GM21529 (cell line): ENCODE measurements around the gene MED15.

Experiments used
- ATAC-seq: cut with Tn5 transposase; IDR thresholded peaks from one replicate; pipeline ENCODE4 v1.9.1; 2021; ENCODE audit not compliant: unreplicated experiment

The MED15 gene

DNA sequence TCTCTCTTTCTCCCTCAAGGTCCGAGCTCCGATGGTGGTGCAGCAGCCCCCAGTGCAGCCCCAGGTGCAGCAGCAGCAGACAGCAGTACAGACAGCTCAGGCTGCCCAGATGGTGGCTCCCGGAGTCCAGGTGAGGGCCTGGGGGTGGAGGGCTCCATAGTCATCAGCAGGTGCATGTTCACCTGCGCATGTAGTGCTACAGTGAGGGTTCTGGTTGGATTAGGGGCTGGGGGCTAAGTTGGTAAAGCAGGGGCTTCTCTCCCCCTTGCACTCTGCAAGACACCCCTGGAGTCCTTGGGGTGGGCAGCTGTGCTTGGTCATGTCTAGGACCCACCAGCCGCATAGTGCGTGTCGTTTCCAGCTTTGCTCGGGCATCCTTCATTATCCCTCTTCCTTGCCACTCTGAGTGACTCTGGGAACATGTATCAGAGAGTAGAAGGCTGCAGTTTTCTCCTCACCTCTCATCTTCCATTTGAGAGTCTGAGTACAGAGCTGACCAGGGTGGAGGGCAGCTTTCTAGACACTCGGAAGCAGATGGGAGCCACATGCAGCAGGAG lies 61.2 kb downstream of the MED15 start:
- no peak for ATAC-seq

- ATAC-seq = no peak
These were observed 61.9 kb downstream of the MED15 start for GRCh38 chr22:20569059-20570058.

DNA sequence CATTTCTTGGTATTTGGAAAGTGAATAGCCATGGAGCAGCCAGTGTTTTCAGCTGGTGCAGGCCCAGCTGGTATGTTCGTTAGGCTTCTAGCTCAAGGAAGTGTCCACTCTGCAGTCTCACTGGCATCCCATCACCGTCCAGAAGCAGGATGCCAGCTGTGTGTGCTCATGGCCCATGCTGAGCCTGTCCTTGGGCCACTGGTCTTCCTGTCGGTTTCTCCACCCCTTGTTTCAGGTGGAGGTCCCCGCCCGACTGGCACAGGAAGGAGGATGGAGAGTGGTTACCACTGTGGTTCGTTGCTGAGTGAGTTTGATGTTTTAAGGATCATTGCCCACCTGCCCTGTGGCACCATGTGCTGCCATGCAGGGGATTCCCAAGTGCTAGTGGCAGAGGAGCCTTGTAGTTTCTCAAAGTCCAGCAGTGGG lies 63.7 kb downstream of the MED15 start:
- ATAC-seq = no peak

- ATAC-seq = no peak
These were observed 64.2 kb downstream of the MED15 start for GRCh38 chr22:20571531-20572007.

GRCh38 chr22:20572132-20572802 lies 64.9 kb downstream of the MED15 start:
- ATAC-seq = no peak

DNA sequence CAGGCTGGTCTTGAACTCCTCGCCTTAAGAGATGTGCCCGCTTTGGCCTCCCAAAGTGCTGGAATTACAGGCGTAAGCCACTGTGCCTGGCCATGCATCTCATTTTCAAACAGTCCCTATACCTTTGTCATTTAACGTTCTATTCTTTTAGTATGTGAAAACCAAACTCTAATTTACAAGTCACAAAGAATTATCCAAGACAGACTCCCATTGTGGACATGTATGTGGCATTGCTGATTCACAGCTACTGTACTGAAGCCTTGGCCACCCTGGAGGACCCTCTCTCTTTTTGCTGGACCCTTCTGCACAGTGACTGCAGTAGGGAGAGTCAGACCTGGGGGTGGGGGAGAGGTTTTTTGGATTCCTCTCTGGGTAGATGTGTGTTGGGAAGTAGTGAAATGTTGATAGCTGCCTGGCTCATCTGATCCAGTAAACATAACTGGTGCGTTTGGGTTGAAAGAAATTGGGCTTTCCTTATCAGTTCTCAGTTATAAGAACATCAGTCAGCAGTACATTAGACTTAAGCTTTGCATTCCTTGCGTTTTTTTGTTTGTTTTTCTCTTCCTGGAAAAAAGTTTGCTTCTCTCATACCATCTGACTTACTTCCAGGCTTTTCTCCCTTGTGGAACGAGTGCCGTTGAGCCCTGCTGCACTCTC lies 65.9 kb downstream of the MED15 start:
- no peak for ATAC-seq

GRCh38 chr22:20573833-20574615 lies 66.6 kb downstream of the MED15 start:
- ATAC-seq = no peak

- ATAC-seq = no peak
These were observed 67.5 kb downstream of the MED15 start for GRCh38 chr22:20574920-20575353.

DNA sequence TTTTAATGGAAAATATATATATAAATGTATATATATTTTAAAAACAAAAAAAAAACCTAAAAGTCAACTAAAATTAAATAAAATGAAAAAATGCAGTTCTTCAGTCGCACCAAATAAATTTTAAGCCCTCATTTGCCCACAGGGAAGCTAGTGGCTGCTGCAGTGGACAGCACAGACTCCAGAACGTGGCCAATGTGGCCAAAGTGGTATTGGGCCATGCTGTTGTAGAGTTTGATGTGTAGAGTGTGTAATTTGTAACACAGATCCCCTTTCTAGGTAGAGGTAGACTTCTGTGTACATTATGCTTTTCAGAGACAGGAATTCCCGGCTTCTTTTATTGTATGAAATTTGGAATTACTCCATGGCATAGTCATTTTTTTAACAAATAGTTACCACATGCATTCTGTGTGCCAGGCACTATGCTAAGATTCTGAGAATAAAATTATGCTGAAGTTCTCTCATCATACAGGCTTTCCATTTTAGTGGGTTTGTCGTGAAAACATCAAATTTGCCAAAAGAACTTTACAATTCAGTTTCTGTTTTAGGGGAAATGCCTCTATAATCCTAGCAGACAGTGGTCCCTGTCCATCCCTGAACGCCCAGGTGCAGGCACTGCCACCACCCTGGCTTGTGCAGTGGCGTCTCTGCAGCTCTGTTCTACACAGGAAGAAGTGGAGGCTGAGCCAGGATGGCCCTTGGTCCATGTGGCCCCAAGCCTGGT lies 68.5 kb downstream of the MED15 start:
- no peak for ATAC-seq

- ATAC-seq = no peak
These were observed 69.0 kb downstream of the MED15 start for GRCh38 chr22:20576445-20576816.

GRCh38 chr22:20577045-20577444 lies 69.6 kb downstream of the MED15 start:
- ATAC-seq = no peak

- ATAC-seq = no peak
These were observed 70.2 kb downstream of the MED15 start for GRCh38 chr22:20577549-20577975.

DNA sequence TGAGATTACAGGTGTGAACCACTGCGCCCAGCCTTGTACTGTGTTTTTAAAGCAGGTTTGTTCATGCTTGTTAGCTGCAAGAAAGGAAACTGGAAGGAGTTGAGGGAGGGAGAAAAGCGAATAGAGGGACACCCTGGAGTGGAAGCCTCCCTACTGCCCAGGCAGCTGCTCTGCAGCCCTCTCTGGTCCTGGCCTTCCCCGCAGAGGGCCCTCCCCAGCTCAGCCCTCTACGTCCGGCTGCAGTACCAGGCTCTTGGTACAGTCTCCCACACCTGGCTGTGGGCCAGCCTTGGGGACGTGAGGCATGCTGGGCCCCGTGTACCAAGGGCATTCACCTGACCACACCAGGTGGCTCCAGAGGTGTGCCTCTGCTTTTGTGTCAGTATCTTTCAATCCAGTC lies 70.8 kb downstream of the MED15 start:
- no peak for ATAC-seq

GRCh38 chr22:20578707-20579106 lies 71.3 kb downstream of the MED15 start:
- no peak for ATAC-seq

DNA sequence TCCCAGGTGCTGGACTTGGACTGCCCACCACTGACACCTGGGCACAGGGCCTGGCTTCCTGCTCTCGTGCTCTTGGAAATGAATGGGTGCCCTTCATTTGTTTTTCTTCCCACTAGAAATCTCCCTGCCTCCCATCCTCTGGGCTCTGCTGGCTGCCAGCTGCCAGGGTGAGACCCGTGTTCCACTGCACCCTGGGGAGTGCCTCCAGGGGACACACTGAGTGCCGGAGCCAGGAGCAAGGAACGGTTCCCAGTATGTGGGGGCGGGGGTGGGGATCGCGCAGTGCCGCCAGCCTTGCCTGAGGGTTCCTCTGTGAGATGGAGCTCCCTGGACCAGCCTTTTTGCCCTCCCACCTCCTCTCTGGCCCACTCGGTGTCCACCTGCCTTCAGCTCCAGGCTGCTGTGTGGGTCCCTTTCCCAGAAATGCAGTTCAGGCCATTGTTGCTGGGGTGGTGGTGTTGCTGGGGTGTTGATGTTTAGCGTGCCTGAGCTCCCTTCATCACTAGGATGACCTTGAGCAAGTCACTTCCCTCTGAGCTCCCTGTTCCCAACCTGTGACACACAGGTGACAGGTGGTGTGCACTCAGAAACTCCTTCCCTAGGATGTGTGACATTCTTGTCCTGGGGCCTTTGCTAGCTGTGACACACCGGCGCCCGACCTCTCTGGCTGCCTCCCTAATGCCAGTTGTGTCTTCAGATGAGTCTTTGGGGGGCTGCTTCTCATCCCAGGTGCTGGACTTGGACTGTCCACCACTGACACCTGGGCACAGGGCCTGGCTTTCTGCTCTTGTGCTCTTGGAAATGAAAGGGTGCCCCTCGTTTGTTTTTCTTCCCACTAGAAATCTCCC lies 72.1 kb downstream of the MED15 start:
- ATAC-seq = no peak

GRCh38 chr22:20580179-20580578 lies 72.8 kb downstream of the MED15 start:
- ATAC-seq = no peak

GRCh38 chr22:20580611-20581502 lies 73.4 kb downstream of the MED15 start:
- ATAC-seq = no peak
